ENCODE measurements around the gene C3orf33.

The C3orf33 gene

DNA sequence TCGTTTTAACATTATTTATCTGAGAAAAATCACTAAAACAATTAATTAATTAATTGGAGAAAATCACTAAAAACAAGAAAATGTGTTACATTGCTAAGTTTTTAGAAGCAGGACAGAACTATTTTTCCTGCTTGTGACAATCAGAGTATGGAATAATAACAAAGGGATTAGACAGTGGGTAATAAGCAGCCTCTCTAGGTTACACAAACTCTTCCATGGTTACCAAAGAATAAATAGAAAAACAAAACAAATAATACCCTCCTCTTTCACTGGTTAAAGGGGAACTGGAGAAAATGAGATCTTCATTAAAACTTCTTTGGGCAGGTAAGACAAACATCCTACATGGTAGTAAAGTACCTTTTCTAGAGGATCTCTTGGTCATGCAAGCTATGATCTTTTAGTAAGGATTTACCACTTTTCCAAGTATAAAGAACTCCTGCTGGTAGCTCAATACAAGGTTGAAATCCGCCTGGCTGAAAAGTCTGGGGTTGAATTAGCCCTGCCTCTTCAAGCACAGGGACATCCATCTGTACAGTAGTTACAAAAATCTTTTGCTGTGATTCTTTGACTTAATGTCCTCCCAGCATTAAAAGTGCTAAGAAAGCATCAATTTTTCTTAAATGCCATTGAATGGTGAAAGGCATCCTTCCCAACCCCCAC is 58.7 kb downstream of the C3orf33 start:
- TF ChIP-seq ZC3H10 (CRISPR knock-in tag; IDR thresholded peaks at IDR 0.05) (no peak), ZFP30 (CRISPR knock-in tag; IDR thresholded peaks at IDR 0.05) (no peak), ARNTL (CRISPR knock-in tag; IDR thresholded peaks at IDR 0.05; ENCODE audit: borderline replicate concordance, low read depth) (no peak), RARB (CRISPR knock-in tag; IDR thresholded peaks at IDR 0.05) (no peak), GLIS3 (CRISPR knock-in tag; IDR thresholded peaks at IDR 0.05) (no peak), TSHZ2 (CRISPR knock-in tag; IDR thresholded peaks at IDR 0.05) (no peak)
- ATAC-seq: no peak

- no peak for ATAC-seq
- no peak for TF ChIP-seq GLIS3 (CRISPR knock-in tag; IDR thresholded peaks at IDR 0.05)
- no peak for TF ChIP-seq BACH2 (CRISPR knock-in tag; IDR thresholded peaks at IDR 0.05; ENCODE audit: borderline replicate concordance)
- TF ChIP-seq POU6F1 (CRISPR knock-in tag; IDR thresholded peaks at IDR 0.05; ENCODE audit: borderline replicate concordance, low read depth): no peak
- no peak for TF ChIP-seq TSHZ2 (CRISPR knock-in tag; IDR thresholded peaks at IDR 0.05)
These were observed 59.4 kb downstream of the C3orf33 start for GRCh38 chr3:155746703-155747102.

DNA sequence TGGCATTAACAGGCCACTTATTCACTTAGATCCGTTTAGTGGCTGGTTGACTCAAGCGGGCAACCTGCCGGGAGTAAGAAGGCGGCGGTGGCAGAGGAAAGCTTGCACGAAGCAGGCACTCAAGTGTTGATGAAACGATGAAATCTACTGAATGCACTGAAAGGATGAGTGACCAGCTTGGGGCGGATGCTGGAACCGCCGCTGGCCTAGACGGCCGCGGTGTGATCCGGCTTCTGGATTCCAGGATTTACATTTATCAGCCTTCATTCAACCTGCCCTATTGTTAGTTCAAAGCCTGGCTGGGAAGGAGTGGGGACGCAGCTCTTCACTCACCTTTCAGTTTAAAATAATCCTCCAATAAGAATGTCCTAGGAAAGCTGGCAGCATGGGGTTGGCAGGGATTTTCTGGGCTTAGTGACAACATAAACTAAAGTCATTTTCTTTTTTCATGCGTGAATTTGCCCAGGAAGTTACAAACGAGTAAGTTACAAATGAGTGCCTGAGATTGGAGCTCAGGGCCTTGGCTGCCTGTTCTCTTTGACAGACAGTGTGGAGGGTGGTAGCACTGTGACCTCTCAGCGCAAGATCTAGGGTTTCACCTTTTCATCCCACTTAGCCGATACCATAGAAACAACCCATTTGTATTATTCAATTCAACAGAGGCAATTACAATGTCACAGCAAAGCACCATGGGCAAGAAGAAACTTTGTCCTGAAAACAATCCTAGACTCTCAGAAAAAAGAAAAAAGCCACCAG is 60.1 kb downstream of the C3orf33 start:
- ATAC-seq: peak; percentile 8; the same call in 2 of the 3 replicates
- no peak for TF ChIP-seq PPARA (CRISPR knock-in tag; IDR thresholded peaks at IDR 0.05; ENCODE audit: borderline replicate concordance)
- TF ChIP-seq ISL1 (CRISPR knock-in tag; IDR thresholded peaks at IDR 0.05): no peak
- no peak for TF ChIP-seq OSR1 (CRISPR knock-in tag; IDR thresholded peaks at IDR 0.05)
- no peak for TF ChIP-seq TSHZ2 (CRISPR knock-in tag; IDR thresholded peaks at IDR 0.05)
- TF ChIP-seq RARB (CRISPR knock-in tag; IDR thresholded peaks at IDR 0.05): no peak
- no peak for TF ChIP-seq TOX (CRISPR knock-in tag; IDR thresholded peaks at IDR 0.05; ENCODE audit: borderline replicate concordance)
- TF ChIP-seq ZC3H10 (CRISPR knock-in tag; IDR thresholded peaks at IDR 0.05): no peak
- TF ChIP-seq ZNF8 (CRISPR knock-in tag; IDR thresholded peaks at IDR 0.05): no peak
- TF ChIP-seq BACH2 (CRISPR knock-in tag; IDR thresholded peaks at IDR 0.05; ENCODE audit: borderline replicate concordance): no peak
- TF ChIP-seq ESRRG (CRISPR knock-in tag; IDR thresholded peaks at IDR 0.05): no peak
- TF ChIP-seq CSDC2 (CRISPR knock-in tag; IDR thresholded peaks at IDR 0.05): no peak
- TF ChIP-seq POU6F1 (CRISPR knock-in tag; IDR thresholded peaks at IDR 0.05; ENCODE audit: borderline replicate concordance, low read depth): no peak
- no peak for TF ChIP-seq ZNF70 (CRISPR knock-in tag; IDR thresholded peaks at IDR 0.05)
- no peak for TF ChIP-seq ZNF565 (CRISPR knock-in tag; conservative IDR thresholded peaks at IDR 0.05; ENCODE audit: low read depth)
- no peak for TF ChIP-seq ZFP3 (CRISPR knock-in tag; IDR thresholded peaks at IDR 0.05)
- TF ChIP-seq GLIS3 (CRISPR knock-in tag; IDR thresholded peaks at IDR 0.05): no peak
